Mesendoderm (in vitro differentiated cells): ENCODE measurements around the gene MINK1.
"Not testable (repeated sequence)": the region's sequence is repeated elsewhere in the genome, so short reads cannot be mapped to it uniquely, and the experiment has no call there.

Experiments used
- DNase-seq: peaks from one replicate; pipeline ENCODE4 v3.0.0; 2013
- H2AK5ac ChIP-seq: 2 replicates; pipeline ENCODE4 v1.6.1; 2013; ENCODE audit warnings: low read length, inconsistent platforms
- H2BK120ac ChIP-seq: 2 replicates; pipeline ENCODE4 v1.6.1; 2013; ENCODE audit warnings: low read depth, mild to moderate bottlenecking, low read length, moderate library complexity, mixed read lengths
- H2BK15ac ChIP-seq: replicated peaks from 2 replicates; pipeline ENCODE4 v1.6.1; 2013; ENCODE audit warnings: low read depth, mild to moderate bottlenecking, moderate library complexity
- H2BK5ac ChIP-seq: 2 replicates; pipeline ENCODE4 v1.6.1; 2013; ENCODE audit warnings: low read length, inconsistent platforms
- H3K18ac ChIP-seq: 2 replicates; pipeline ENCODE4 v1.6.1; 2013; ENCODE audit warnings: mild to moderate bottlenecking, low read length, mixed read lengths
- H3K23ac ChIP-seq: one replicate; pipeline ENCODE4 v1.6.1; 2013; ENCODE audit warnings: low read length
- H3K27ac ChIP-seq: 2 replicates; pipeline ENCODE4 v1.5.1; 2013; ENCODE audit warnings: low read depth, mild to moderate bottlenecking, inconsistent platforms, low read length, moderate library complexity
- H3K27me3 ChIP-seq: 2 replicates; pipeline ENCODE4 v1.6.1; 2013; ENCODE audit warnings: low read length, control low read depth, mild to moderate bottlenecking, inconsistent platforms; ENCODE audit not compliant: insufficient read depth, poor library complexity
- H3K36me3 ChIP-seq: 2 replicates; pipeline ENCODE4 v1.6.1; 2013; ENCODE audit warnings: low read length, inconsistent platforms; ENCODE audit not compliant: control insufficient read depth, insufficient read depth
- H3K4ac ChIP-seq: one replicate; pipeline ENCODE4 v1.6.1; 2013; ENCODE audit warnings: low read depth, mild to moderate bottlenecking, low read length, moderate library complexity
- H3K4me1 ChIP-seq: 2 replicates; pipeline ENCODE4 v1.6.1; 2013; ENCODE audit warnings: low read depth, low read length, inconsistent platforms; ENCODE audit not compliant: control insufficient read depth
- H3K4me2 ChIP-seq: 2 replicates; pipeline ENCODE4 v1.6.1; 2013; ENCODE audit warnings: low read length
- H3K4me3 ChIP-seq: 2 replicates; pipeline ENCODE4 v1.5.1; 2013; ENCODE audit warnings: mild to moderate bottlenecking, low read length
- H3K56ac ChIP-seq: one replicate; pipeline ENCODE4 v1.6.1; 2013; ENCODE audit warnings: low read length
- H3K79me1 ChIP-seq: 2 replicates; pipeline ENCODE4 v1.6.1; 2013; ENCODE audit warnings: low read length, inconsistent platforms
- H3K79me2 ChIP-seq: 2 replicates; pipeline ENCODE4 v1.6.1; 2013; ENCODE audit warnings: mild to moderate bottlenecking, low read length; ENCODE audit not compliant: control insufficient read depth, insufficient read depth
- H3K9ac ChIP-seq: 2 replicates; pipeline ENCODE4 v1.6.1; 2013; ENCODE audit warnings: low read length, inconsistent platforms
- H4K5ac ChIP-seq: one replicate; pipeline ENCODE4 v1.6.1; 2013; ENCODE audit warnings: low read length
- H4K8ac ChIP-seq: one replicate; pipeline ENCODE4 v1.6.1; 2013; ENCODE audit warnings: low read depth, mild to moderate bottlenecking, control low read depth, low read length, moderate library complexity
- WGBS: extraction: QIAGEN DNeasy Blood & Tissue Kit; methylation state at CpG from one replicate; pipeline ENCODE4 v1.1.7; 2013; ENCODE audit warnings: low lambda C conversion rate, missing lambda C conversion rate; ENCODE audit not compliant: insufficient coverage; ENCODE audit errors: extremely low coverage; 5-methylcytosine and 5-hydroxymethylcytosine counted together

The MINK1 gene

GRCh38 chr17:4903051-4903818 lies 70.1 kb downstream of the MINK1 start, which contains the start of gene CHRNE:
TSS of gene CHRNE (minus strand) at chr17:4903098. CDS start at chr17:4903063, 35 bp downstream.
- Histone ChIP-seq H3K4me2 (no peak within 1 kb of the TSS), H2BK5ac (no peak within 1 kb of the TSS), H4K5ac (no peak within 1 kb of the TSS), H2AK5ac (peak within 1 kb of the TSS; percentile 30), H3K4me3 (no peak within 1 kb of the TSS), H3K79me1 (no peaks in the 10 kb centered on the region), H3K36me3 (no peaks in the 10 kb centered on the region), H3K56ac (no peak within 1 kb of the TSS), H2BK15ac (no peak within 1 kb of the TSS), H3K4ac (no peak within 1 kb of the TSS), H3K27me3 (no peaks in the 10 kb centered on the region), H3K4me1 (peaks cover under 1% of the 10 kb centered on the region), H3K18ac (no peak within 1 kb of the TSS), H2BK120ac (no peak within 1 kb of the TSS), H3K27ac (no peak within 1 kb of the TSS), H3K79me2 (no peaks in the 10 kb centered on the region), H3K23ac (no peak within 1 kb of the TSS), H3K9ac (no peak within 1 kb of the TSS), H4K8ac (no peak within 1 kb of the TSS)
- DNase-seq: peak; percentile 92
- no CpG with 5 or more reads among the region's 10 CpGs for WGBS

- H2BK5ac ChIP-seq, H2BK120ac ChIP-seq, H3K23ac ChIP-seq, H3K79me1 ChIP-seq, H3K27ac ChIP-seq, H3K18ac ChIP-seq, H3K4me3 ChIP-seq, H3K27me3 ChIP-seq, H3K9ac ChIP-seq, H2BK15ac ChIP-seq, H3K4me2 ChIP-seq, H2AK5ac ChIP-seq, DNase-seq, H3K4ac ChIP-seq, H3K79me2 ChIP-seq, H3K36me3 ChIP-seq, H4K8ac ChIP-seq, H3K56ac ChIP-seq, H3K4me1 ChIP-seq, H4K5ac ChIP-seq: not testable (repeated sequence)
Measured at GRCh38 chr17:4906642-4907041, 73.5 kb downstream of the MINK1 start.

GRCh38 chr17:4908301-4908700 lies 75.2 kb downstream of the MINK1 start:
- Histone ChIP-seq H4K5ac (no peak overlapping the region), H3K4me3 (no peak overlapping the region), H2AK5ac (no peak overlapping the region), H3K56ac (peak overlapping the region; percentile 84), H3K23ac (no peak overlapping the region), H3K18ac (no peak overlapping the region), H3K4me2 (no peak overlapping the region), H2BK15ac (no peak overlapping the region), H3K36me3 (no peaks in the 10 kb centered on the region), H2BK120ac (no peak overlapping the region), H3K4ac (peak overlapping the region; percentile 81), H3K27ac (peak overlapping the region; percentile 34), H3K4me1 (peaks cover 4% of the 10 kb centered on the region), H3K79me2 (no peaks in the 10 kb centered on the region), H3K79me1 (no peaks in the 10 kb centered on the region), H3K27me3 (no peaks in the 10 kb centered on the region), H2BK5ac (no peak overlapping the region), H4K8ac (no peak overlapping the region), H3K9ac (peak overlapping the region; percentile 53)
- WGBS: no CpG with 5 or more reads among the region's 10 CpGs
- DNase-seq: peak; percentile 90

- H3K36me3 ChIP-seq: no peaks in the 10 kb centered on the region
- H3K4ac ChIP-seq: peak overlapping the region; percentile 81
- H4K5ac ChIP-seq: no peak overlapping the region
- H2AK5ac ChIP-seq: no peak overlapping the region
- H3K4me3 ChIP-seq: no peak overlapping the region
- peak; percentile 98 for DNase-seq
- no peak overlapping the region for H2BK120ac ChIP-seq
- peak overlapping the region; percentile 30 for H2BK5ac ChIP-seq
- H3K23ac ChIP-seq: no peak overlapping the region
- no peak overlapping the region for H3K18ac ChIP-seq
- no peak overlapping the region for H4K8ac ChIP-seq
- H3K56ac ChIP-seq: peak overlapping the region; percentile 84
- H3K27ac ChIP-seq: peak overlapping the region; percentile 34
- no peaks in the 10 kb centered on the region for H3K79me2 ChIP-seq
- no peaks in the 10 kb centered on the region for H3K79me1 ChIP-seq
- peak overlapping the region; percentile 53 for H3K9ac ChIP-seq
- H2BK15ac ChIP-seq: no peak overlapping the region
- H3K4me2 ChIP-seq: no peak overlapping the region
- no CpG with 5 or more reads among the region's 20 CpGs for WGBS
- peaks cover 4% of the 10 kb centered on the region for H3K4me1 ChIP-seq
- H3K27me3 ChIP-seq: no peaks in the 10 kb centered on the region
Measured at GRCh38 chr17:4908711-4909496, 75.8 kb downstream of the MINK1 start.

- H3K4me3 ChIP-seq: no peak overlapping the region
- H3K9ac ChIP-seq: no peak overlapping the region
- H2AK5ac ChIP-seq: no peak overlapping the region
- H3K4me2 ChIP-seq: no peak overlapping the region
- no peaks in the 10 kb centered on the region for H3K79me2 ChIP-seq
- no peaks in the 10 kb centered on the region for H3K27me3 ChIP-seq
- H3K23ac ChIP-seq: no peak overlapping the region
- H3K4ac ChIP-seq: no peak overlapping the region
- H3K56ac ChIP-seq: no peak overlapping the region
- H3K79me1 ChIP-seq: no peaks in the 10 kb centered on the region
- no peaks in the 10 kb centered on the region for H3K36me3 ChIP-seq
- DNase-seq: no peak
- no peak overlapping the region for H4K5ac ChIP-seq
- no peak overlapping the region for H3K18ac ChIP-seq
- no peak overlapping the region for H2BK15ac ChIP-seq
- no peak overlapping the region for H3K27ac ChIP-seq
- H4K8ac ChIP-seq: no peak overlapping the region
- H3K4me1 ChIP-seq: no peaks in the 10 kb centered on the region
- H2BK120ac ChIP-seq: no peak overlapping the region
- WGBS: no CpG with 5 or more reads among the region's 1 CpG
- H2BK5ac ChIP-seq: no peak overlapping the region
Measured at GRCh38 chr17:4913994-4914393, 80.9 kb downstream of the MINK1 start.
